ENCODE data around the gene FNDC8. TPM values are rescaled to one million over a fixed set of nuclear protein-coding genes. Genes with fewer than 3 reads are reported as not detected.

Gene FNDC8
- total and polyA plus RNA-seq, 2 experiments from 2014 or later, result not detected

DNA sequence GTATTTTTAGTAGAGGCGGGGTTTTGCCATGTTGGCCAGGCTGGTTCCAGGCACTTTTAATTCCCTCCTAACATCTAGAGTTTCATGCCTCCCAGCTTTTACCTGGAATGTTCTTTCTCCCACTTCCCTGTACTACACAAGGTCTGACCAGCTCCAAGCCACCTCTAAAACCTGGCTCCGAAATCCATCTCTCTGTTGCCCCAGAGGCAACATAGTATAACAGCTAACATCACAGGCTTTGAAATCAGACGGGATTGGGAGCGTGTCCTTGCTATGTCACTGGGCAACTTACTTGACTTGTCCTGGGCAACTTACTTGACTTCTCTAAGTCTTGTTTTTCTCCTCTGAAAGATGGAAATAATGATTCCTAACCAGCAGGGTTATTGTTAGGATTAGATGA is 41.3 kb downstream of the FNDC8 start:
- no peak overlapping the region for H3K4me3 ChIP-seq
- H3K4me1 ChIP-seq (ENCODE audit: low read depth), result no peaks in the 10 kb centered on the region
- H3K27me3 ChIP-seq, result no peaks in the 10 kb centered on the region
- H3K36me3 ChIP-seq, result peaks cover 80% of the 10 kb centered on the region
- TF ChIP-seq, protein P1, sequence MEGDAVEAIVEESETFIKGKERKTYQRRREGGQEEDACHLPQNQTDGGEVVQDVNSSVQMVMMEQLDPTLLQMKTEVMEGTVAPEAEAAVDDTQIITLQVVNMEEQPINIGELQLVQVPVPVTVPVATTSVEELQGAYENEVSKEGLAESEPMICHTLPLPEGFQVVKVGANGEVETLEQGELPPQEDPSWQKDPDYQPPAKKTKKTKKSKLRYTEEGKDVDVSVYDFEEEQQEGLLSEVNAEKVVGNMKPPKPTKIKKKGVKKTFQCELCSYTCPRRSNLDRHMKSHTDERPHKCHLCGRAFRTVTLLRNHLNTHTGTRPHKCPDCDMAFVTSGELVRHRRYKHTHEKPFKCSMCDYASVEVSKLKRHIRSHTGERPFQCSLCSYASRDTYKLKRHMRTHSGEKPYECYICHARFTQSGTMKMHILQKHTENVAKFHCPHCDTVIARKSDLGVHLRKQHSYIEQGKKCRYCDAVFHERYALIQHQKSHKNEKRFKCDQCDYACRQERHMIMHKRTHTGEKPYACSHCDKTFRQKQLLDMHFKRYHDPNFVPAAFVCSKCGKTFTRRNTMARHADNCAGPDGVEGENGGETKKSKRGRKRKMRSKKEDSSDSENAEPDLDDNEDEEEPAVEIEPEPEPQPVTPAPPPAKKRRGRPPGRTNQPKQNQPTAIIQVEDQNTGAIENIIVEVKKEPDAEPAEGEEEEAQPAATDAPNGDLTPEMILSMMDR (IDR thresholded peaks at IDR 0.05; ENCODE audit: low read depth, low read length), result no peak
- DNase-seq (ENCODE audit: low read depth in 1 of 2, low spot score in 1 of 2), result no peak
- no peak overlapping the region for H3K27ac ChIP-seq
- H3K9me3 ChIP-seq (ENCODE audit: low read depth), result no peaks in the 10 kb centered on the region

DNA sequence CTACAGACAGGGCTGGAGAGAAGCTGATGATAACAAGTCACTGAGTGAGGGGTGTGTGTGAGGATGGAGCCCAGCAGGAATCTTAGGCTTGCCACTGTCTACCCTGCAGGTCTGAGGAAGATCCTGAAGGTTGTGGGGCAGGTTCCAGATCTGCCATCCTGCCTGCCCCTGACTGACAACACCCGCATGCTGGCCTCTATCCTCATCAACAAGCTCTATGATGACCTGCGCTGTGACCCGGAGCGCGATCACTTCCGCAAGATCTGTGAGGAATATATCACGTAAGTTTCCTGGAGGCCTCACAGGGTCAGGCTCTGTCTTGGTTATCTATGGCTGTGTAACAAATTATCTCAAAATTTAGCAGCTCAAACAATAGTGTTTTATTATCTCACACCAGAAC is 42.5 kb downstream of the FNDC8 start:
- Histone ChIP-seq H3K27me3 (no peaks in the 10 kb centered on the region), H3K36me3 (peaks cover 80% of the 10 kb centered on the region), H3K4me3 (no peak overlapping the region), H3K27ac (no peak overlapping the region), H3K9me3 (ENCODE audit: low read depth) (no peaks in the 10 kb centered on the region), H3K4me1 (ENCODE audit: low read depth) (no peaks in the 10 kb centered on the region)
- TF ChIP-seq, protein P1 (IDR thresholded peaks at IDR 0.05; ENCODE audit: low read depth, low read length), result no peak
- no peak for DNase-seq (ENCODE audit: low read depth in 1 of 2, low spot score in 1 of 2)

DNA sequence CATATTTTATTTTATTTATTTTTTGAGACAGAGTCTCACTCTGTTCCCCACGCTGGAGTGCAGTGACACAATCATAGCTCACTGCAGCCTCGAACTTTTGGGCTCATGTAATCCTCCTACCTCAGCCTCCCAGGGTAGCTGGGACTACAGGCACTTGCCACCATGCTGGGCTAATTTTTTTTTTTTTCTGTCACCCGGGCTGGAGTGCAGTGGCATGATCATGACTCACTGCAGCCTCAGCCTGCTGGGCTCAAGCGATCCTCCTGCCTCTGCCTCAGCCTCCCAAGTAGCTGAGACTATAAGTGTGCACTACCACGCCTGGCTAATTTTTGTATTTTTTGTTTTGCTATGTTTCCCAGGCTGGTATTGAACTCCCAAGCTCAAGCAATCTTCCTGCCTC is 43.3 kb downstream of the FNDC8 start:
- TF ChIP-seq, protein P1 (IDR thresholded peaks at IDR 0.05; ENCODE audit: low read depth, low read length), result no peak
- no peaks in the 10 kb centered on the region for H3K9me3 ChIP-seq (ENCODE audit: low read depth)

GRCh38 chr17:35166526-35166925 is 45.1 kb downstream of the FNDC8 start:
- Histone ChIP-seq H3K36me3 (peaks cover 78% of the 10 kb centered on the region), H3K9me3 (ENCODE audit: low read depth) (no peaks in the 10 kb centered on the region)
- TF ChIP-seq, protein P1 (IDR thresholded peaks at IDR 0.05; ENCODE audit: low read depth, low read length), result no peak

More for the DNA sequence above, 43.3 kb downstream of the FNDC8 start:
- H3K27ac ChIP-seq, result no peak overlapping the region
- no peaks in the 10 kb centered on the region for H3K27me3 ChIP-seq
- no peaks in the 10 kb centered on the region for H3K4me1 ChIP-seq (ENCODE audit: low read depth)
- H3K36me3 ChIP-seq, result peaks cover 81% of the 10 kb centered on the region
- DNase-seq (ENCODE audit: low read depth in 1 of 2, low spot score in 1 of 2), result no peak
- H3K4me3 ChIP-seq, result no peak overlapping the region

DNA sequence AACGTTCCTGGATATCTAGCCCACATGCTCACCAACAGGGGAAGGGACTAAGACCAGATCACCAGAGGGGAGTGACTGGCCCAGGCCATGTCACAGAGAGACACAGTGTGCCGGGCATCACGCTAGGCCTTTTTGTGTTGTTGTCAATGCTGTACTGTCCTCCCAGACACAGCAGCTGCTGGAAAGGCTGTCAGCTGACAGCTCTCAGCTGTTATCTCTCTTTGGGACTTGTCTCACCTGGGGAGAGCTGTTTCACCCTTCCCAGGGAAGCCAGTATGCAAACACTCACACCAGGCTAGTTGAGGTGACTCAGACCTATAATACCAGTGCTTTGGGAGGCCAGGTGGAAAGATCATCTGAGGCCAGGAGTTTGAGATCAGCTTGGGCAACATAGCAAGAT is 45.6 kb downstream of the FNDC8 start:
- Histone ChIP-seq H3K27ac (no peak overlapping the region), H3K9me3 (ENCODE audit: low read depth) (no peaks in the 10 kb centered on the region), H3K36me3 (peaks cover 80% of the 10 kb centered on the region), H3K4me3 (no peak overlapping the region), H3K4me1 (ENCODE audit: low read depth) (no peaks in the 10 kb centered on the region), H3K27me3 (no peaks in the 10 kb centered on the region)
- DNase-seq (ENCODE audit: low read depth in 1 of 2, low spot score in 1 of 2), result no peak
- TF ChIP-seq, protein P1 (IDR thresholded peaks at IDR 0.05; ENCODE audit: low read depth, low read length), result no peak

More at GRCh38 chr17:35166526-35166925, 45.1 kb downstream of the FNDC8 start:
- Histone ChIP-seq H3K27me3 (no peaks in the 10 kb centered on the region), H3K4me1 (ENCODE audit: low read depth) (no peaks in the 10 kb centered on the region), H3K4me3 (no peak overlapping the region), H3K27ac (no peak overlapping the region)
- no peak for DNase-seq (ENCODE audit: low read depth in 1 of 2, low spot score in 1 of 2)

DNA sequence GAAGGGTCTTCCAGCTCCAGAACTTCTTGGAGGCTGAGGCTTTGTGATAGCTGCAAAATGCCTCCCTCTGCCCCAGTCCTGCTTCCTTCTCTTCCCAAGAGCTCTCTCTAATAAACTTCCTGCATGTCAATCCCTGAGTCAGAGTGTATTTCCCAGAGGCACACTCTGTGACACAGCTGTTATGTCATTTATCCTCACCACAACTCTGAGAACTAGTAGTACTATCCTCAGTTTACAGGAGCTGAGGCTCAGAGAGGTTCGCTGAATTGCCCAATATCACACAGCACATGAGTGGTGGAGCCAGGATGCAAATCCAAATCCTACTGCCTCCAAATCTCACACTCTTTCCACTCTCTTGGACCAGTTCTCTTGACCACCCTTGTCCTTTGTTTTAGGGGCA is 46.3 kb downstream of the FNDC8 start:
- H3K4me1 ChIP-seq (ENCODE audit: low read depth), result no peaks in the 10 kb centered on the region
- TF ChIP-seq, protein P1 (IDR thresholded peaks at IDR 0.05; ENCODE audit: low read depth, low read length), result no peak
- no peak overlapping the region for H3K27ac ChIP-seq
- no peak overlapping the region for H3K4me3 ChIP-seq
- H3K9me3 ChIP-seq (ENCODE audit: low read depth), result no peaks in the 10 kb centered on the region
- H3K36me3 ChIP-seq, result peaks cover 80% of the 10 kb centered on the region
- DNase-seq (ENCODE audit: low read depth in 1 of 2, low spot score in 1 of 2), result no peak
- no peaks in the 10 kb centered on the region for H3K27me3 ChIP-seq
